Uterus (tissue), 2 donors: ENCODE data around the gene MAD1L1.

Source experiments
- POLR2A ChIP-seq, 2 donors: fragments of 450-650 bp; IDR thresholded peaks; one replicate each; pipeline ENCODE4 v1.6.1; 2016; ENCODE audit warnings: antibody characterized with exemption in 2 of 2, mild to moderate bottlenecking in 1 of 2, moderate library complexity in 1 of 2
- TF ChIP-seq, protein P1 (sequence below), 4 experiments: fragments of 200-600 bp in 2 of 4; fragments of 450-650 bp in 2 of 4; sonication (generic) in 2 of 4; IDR thresholded peaks; one replicate each; pipeline ENCODE4 v1.5.1; 2016 to 2019; ENCODE audit warnings: antibody characterized with exemption in 4 of 4, mild to moderate bottlenecking in 2 of 4, moderate library complexity in 1 of 4

DNA sequence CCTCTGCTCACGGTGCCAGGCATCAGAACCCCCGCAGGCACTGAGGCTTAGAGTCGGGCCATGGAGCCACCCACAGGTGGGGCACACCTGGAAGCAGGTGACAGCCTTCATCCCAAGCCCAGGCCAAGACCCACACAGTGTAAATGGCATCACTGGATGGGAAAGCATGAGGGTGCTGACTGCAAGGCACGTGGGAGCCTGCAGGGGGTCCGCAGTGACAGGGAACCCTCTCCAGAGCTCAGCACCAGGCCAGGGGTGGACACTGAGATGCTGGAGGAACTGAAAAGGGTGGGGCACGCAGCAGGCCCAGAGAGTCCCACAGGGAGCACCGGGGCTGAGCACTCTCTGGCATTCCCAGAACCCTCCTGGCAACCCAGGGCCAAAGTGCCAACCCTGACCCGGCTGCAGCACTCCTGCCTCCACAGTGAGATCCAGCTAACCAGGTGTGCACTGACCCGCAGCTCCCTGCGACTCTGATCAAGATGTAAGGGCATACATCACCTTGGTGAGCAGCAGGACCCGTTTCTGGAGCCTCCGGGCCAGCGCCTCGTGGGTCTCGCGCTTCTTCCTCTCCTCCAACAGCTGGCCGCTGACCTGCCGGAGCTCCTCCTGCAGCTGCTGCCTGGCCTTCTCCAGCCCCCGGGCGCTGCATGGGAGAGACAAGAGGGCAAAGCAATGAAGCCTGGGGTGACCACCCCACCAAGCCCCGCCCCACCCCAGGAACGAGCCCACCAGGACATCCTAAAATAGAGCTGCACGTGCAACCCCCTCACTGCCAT is 163.9 kb downstream of the MAD1L1 start:
- TF ChIP-seq, protein P1, sequence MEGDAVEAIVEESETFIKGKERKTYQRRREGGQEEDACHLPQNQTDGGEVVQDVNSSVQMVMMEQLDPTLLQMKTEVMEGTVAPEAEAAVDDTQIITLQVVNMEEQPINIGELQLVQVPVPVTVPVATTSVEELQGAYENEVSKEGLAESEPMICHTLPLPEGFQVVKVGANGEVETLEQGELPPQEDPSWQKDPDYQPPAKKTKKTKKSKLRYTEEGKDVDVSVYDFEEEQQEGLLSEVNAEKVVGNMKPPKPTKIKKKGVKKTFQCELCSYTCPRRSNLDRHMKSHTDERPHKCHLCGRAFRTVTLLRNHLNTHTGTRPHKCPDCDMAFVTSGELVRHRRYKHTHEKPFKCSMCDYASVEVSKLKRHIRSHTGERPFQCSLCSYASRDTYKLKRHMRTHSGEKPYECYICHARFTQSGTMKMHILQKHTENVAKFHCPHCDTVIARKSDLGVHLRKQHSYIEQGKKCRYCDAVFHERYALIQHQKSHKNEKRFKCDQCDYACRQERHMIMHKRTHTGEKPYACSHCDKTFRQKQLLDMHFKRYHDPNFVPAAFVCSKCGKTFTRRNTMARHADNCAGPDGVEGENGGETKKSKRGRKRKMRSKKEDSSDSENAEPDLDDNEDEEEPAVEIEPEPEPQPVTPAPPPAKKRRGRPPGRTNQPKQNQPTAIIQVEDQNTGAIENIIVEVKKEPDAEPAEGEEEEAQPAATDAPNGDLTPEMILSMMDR (IDR thresholded peaks at IDR 0.05), result no peak
- TF ChIP-seq POLR2A (IDR thresholded peaks at IDR 0.05), result no peak
